C4-2B (cell line): ENCODE results near the gene INPP5E.
"Not testable (repeated sequence)": the region's sequence is repeated elsewhere in the genome, so short reads cannot be mapped to it uniquely, and the experiment has no call there.

Source experiments
- H3K27ac ChIP-seq: fragments of 450-650 bp; 2 replicates; pipeline ENCODE4 v1.5.1; 2017
- ZFX ChIP-seq: fragments of 450-650 bp; IDR thresholded peaks from 2 replicates; pipeline ENCODE4 v1.6.1; 2017
- TF ChIP-seq, protein P1 (sequence below): fragments of 450-650 bp; conservative IDR thresholded peaks from 2 replicates; pipeline ENCODE4 v1.5.1; 2017; ENCODE audit warnings: mild to moderate bottlenecking

Gene INPP5E

DNA sequence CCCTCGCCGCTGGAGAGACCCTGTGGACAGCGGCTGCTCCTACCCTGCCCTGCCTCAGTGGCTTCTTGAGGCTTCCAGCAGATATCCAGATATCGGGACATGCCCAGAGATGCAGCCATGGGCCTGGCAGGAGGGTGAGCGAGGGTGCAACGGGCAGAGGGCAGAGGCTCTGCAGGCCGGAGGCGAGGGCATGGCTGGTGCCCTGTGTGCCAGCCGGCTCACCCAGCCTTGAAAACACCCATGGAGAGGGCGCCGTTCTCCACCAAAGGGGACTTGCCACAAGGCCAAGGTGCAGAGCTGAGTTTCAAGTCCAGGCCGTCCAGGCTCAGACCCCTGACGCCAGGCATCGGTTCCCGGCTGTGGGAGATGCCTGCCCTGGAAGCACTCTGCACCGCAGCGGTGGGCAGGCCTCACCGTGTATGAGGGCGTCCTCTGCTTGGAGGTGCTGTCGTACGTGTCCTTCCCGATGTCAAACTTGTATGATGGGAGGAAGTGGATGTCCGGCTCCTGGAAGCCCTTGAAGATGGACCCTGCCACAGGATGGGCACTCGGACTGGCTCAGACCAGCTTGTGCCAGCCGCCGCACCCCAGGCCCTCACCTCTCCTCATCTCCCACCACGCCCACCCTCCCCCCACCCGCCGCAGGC, 8.9 kb downstream of the INPP5E start:
- TF ChIP-seq, protein P1, sequence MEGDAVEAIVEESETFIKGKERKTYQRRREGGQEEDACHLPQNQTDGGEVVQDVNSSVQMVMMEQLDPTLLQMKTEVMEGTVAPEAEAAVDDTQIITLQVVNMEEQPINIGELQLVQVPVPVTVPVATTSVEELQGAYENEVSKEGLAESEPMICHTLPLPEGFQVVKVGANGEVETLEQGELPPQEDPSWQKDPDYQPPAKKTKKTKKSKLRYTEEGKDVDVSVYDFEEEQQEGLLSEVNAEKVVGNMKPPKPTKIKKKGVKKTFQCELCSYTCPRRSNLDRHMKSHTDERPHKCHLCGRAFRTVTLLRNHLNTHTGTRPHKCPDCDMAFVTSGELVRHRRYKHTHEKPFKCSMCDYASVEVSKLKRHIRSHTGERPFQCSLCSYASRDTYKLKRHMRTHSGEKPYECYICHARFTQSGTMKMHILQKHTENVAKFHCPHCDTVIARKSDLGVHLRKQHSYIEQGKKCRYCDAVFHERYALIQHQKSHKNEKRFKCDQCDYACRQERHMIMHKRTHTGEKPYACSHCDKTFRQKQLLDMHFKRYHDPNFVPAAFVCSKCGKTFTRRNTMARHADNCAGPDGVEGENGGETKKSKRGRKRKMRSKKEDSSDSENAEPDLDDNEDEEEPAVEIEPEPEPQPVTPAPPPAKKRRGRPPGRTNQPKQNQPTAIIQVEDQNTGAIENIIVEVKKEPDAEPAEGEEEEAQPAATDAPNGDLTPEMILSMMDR, result no peak
- TF ChIP-seq ZFX, result no peak
- no peak overlapping the region for H3K27ac ChIP-seq

DNA sequence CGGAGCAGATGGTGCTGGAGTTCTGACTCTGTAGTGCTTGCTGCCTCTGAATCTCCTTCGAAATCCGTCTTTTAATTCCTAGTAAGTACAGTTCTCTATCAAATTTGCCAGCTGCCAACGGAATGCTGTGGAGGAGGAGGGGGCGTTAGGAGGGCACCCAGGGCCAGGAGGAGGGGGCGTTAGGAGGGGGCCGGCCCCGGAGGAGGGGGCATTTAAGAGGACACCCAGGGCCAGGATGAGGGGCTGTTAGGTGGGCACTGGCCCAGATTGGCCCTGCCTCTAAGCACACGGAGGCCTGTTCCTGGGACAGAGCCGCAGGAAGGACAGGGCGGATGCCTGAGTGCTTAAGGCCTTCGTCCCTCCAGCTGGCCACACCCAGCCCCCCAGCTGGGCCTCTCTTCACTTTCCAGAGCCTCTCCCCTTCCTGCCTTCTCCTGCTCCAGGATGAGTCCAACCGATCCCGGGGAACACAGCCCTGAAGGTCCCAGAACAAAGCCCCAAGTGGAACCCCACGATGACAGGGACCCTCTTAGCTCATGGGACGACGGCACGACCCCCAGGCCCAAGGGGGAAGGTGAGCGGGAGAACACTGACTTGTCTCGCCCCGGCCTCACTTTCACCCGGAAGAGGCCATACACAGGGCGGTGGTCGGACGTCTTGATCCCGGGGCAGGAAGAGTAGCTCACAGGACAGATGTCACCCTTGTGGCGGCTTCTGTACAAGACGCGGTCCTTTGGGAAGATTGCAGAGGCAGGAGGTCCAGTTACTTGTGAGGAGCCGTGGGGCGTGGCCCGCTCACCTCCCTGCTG, 9.8 kb downstream of the INPP5E start:
- no peak overlapping the region for H3K27ac ChIP-seq
- TF ChIP-seq ZFX, result no peak
- TF ChIP-seq, protein P1, result no peak

DNA sequence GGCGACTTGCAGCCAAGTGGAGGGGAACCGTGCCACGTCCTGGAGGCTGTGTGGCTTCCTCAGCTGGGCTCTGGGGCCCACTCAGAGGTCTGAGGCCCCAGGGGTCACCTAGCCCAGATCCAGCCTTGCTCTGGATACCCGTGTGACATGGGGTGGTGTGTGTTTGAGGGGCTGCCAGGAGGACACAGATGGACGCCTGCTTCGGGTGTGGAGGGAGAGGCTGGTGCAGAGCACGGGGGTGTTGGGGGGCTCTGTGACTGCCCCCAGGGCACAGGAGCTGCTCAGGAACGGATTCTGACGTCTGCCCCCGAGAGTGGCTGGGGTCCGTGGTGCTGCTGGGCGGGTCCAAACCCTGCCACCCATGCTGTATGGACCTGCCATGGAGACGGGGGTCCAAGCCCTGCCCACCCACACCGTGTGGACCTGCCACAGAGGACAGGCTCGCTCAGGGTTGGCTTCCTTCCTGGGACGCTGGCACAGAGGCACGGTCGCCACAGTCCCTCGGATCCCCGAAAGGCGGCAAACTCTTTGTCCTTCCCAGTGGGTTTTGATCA, 10.5 kb downstream of the INPP5E start:
- H3K27ac ChIP-seq, result no peak overlapping the region
- no peak for TF ChIP-seq ZFX
- TF ChIP-seq, protein P1, result no peak

DNA sequence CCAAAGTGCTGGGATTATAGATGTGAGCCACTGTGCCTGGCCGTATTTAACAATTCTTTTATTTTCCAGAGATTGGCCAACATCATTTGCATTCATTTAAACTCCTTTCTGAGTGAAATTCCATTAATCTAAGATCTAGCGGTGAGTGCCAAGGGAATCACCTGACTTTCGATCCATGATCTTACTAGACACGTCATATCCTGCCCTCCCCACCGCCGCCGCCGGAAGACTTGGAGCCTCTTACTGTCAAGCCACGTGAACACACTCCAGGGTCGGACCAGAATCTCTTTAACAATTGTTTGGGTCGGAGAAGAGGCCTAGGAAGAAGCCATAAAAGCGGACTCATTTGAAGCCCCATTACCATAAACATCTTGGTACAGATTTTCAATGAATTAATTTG, 12.9 kb downstream of the INPP5E start:
- no peak for TF ChIP-seq ZFX
- TF ChIP-seq, protein P1, result no peak
- H3K27ac ChIP-seq, result no peak overlapping the region

DNA sequence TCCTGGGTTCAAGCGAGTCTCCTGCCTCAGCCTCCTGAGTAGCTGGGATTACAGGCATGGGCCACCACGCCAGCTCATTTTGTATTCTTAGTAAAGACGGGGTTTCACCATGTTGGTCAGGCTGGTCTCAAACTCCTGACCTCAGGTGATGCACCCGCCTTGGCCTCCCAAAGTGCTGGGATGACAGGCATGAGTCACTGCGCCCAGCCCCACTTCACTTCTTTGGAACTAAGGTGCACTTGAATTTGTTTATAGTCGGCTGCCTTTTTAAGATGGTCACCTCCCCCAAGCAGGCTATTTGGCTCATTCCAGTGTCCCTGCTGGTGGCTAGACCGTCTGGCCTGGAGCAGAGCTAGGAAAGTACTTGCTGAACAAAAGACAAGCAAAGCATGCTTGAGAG, 14.3 kb downstream of the INPP5E start:
- not testable (repeated sequence) for H3K27ac ChIP-seq

DNA sequence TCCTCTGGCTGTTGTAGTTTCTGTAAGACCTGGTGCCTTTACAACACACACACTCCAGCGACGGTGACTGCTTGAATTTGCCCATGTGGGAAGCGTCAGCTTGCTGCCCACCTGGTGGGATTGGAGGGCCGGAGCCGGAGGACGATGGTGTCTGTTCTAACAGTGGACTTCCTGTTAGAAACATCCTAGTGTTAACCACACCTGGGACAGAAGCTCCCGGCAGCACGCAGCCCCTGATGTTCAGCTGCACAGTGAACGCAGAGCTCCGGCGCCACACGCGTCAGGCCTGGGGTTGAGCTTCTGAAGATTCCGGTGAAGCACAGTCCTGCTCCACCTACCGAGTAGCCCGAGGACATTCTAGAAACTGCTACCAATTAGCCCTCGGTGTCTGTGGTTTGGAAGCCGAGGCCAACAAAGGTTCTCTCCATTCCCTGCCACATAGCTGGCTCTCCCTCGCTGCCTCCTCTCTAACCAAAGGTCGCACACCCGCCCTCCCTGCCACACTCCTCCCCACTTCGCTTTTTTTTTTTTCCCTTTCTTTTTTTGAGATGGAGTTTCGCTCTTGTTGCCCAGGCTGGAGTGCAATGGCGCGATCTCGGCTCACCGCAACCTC, 14.8 kb downstream of the INPP5E start:
- H3K27ac ChIP-seq, result no peak overlapping the region
- TF ChIP-seq, protein P1, result no peak
- TF ChIP-seq ZFX, result no peak

DNA sequence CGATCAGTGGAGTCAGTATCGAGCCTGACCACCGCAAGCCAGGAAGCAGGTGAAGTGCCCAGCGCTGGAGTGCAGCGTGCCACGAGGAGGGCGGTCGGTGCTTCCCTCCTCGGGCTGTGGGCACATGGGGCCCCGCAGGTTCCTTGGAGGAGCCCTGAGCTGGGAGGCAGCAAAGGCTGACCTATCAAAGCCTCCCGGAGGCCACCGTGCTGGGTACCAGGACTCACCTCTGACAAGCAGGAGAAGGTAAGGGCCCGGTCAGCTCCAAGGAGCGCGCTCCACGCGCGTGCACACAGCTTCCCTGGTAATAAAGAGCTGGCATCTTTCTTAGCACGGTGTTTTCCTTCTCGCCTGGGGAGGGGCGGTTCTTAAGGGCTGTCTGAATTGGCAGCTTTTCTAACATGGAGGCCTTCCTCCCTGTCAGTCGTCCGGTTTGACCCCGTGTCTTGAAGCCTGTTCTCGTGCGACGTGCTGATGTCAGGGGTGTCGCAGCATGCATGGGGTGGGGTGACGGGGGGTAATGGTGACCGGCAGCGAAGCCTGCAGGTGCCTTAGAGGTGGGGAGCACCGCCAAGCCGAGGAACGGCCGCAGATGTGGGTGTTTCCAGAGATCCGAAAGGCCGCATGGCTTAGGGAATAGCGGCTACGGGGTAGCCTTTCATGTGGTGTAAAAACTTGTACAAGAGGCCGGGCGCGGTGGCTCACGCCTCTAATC, 16.1 kb downstream of the INPP5E start:
- peak overlapping the region; percentile 53 for H3K27ac ChIP-seq
- TF ChIP-seq ZFX, result no peak
- TF ChIP-seq, protein P1, result no peak
